HG03097 (cell line): ENCODE results near the gene CAMTA1.

Source experiments
- ATAC-seq: cut with Tn5 transposase; IDR thresholded peaks from one replicate; pipeline ENCODE4 v1.9.1; 2021; ENCODE audit not compliant: unreplicated experiment, low FRiP score

CAMTA1 gene

DNA sequence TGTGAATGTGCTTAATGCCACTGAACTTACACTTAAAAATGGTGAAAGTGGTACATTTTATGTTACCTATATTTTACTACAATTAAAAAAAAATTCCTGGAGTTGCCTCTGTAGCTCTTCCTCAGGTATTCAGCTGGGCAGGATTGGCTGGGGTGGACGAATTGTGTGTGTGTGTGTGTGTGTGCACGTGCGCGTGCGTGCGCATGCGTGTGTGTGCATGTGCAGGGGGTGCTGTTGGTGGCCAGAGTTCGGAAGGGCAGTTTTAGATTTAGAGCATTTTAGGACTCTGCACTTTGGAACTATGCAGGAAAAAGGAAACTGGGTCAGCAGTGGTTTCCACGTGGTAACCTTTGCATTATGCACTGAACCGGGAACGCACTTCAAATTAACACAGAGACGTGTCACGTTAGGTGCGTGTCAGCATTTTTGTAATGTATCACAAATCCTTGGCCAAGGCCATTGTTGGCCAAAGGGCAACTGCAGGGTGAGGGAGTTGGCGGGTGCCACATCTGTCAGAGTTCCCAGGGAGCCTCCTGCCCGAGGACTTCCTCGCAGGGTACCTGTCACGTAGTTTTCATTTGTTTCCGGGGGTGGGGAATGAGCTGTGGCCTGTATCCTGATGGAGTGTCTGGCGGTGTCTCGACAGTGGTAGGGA, 312.8 kb downstream of the CAMTA1 start:
- ATAC-seq, result no peak

DNA sequence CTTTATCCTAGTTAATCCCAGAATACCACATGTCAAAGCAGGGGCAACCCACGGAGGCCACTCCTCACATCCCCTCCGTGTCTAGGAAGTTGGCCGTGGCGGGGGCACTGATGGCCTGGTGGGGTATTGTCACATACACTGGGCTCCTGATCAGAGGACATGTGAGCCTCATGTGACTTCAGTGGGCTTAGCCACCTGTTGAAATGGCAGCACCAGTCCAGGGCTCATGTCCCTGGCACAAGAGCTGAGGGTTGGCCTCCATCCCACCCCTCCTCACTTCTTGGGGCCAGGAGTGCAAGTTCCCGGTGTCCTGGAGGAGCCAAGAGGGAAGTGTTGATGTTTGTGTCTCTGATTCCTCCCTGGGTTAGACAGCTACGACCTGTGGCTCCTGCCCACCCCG, 313.4 kb downstream of the CAMTA1 start:
- no peak for ATAC-seq

DNA sequence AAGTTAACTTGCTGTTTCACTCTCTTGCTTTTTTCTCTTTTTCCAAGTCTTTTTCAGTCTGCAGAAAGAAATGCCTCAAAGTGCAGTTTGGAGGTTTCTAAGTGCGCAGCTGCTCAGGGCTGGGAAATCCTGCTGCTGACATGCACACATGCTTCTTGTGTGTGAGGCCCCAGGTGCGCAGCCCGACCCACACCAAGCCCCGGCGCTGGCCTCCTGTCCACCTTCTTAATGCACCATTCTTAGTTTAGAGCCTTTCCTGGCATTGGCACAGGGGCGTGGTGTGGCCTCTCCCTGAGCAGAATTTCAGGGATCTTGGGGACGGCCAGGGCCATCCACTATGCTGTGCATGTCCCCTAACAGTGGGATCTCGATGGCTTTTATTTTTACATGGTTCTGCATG, 315.2 kb downstream of the CAMTA1 start:
- no peak for ATAC-seq

DNA sequence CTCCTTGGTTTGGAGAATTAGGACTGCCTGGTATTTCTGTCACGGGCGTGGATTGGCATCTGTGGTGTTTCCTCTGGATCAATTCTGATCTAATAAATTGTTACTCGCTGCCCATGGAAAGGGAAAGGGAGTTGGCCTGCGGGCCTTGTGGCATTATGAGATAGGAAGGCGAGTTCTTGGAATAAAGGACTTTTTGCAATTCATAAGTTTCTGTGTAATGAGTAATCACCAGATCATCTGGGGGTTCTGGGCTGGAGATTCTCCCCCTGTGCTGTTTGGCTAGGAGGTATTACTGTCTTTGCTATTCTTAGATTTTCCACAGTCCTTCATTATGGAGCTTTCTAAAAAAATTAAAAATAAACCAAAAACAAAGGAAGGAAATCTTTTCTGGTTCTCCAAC, 315.9 kb downstream of the CAMTA1 start:
- ATAC-seq, result no peak

DNA sequence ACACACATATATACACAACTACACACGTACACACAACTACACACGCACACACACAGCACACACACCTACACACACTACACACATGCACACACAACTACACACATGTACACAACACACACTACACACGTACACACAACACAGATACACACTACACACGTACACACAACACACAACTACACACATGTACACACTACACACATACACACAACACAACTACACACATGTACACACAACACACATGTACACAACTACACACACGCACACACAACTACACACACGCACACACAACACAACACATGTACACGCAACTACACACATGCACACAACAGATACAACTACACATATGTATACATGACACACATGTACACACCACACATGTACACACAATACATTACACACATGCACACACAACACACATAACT, 318.1 kb downstream of the CAMTA1 start:
- no peak for ATAC-seq

DNA sequence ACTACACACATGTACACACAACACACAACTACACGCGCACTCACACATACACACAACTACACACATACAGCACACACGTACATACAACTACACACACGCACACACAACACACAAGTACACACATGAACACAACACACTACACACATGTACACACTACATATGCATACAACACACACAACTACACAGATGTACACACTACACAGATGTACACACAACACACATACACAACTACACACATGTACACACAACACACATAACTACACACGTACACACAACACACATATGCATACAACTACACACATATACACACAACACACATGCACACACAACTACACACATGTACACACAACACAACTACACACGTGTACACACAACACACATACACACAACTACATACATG, 318.6 kb downstream of the CAMTA1 start:
- ATAC-seq, result no peak

DNA sequence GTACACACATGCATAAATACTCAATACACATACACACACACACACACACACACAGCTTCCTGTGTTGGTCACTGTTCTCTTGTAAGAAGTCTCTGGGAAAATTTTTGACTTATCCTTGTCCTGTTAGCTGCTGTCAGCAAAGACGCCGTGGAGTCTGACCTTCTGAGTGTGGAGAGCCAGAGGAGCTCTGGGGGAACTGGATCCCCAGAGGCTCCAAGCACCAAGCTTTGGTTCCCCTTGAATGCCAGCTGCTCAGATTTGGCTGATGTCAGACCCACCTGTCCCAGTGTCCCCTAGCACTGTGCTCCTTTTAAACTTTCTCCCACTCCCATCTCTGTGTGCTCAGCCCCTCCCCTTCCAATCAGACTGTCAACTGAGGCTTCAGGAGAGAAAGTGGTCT, 319.1 kb downstream of the CAMTA1 start:
- ATAC-seq, result no peak

DNA sequence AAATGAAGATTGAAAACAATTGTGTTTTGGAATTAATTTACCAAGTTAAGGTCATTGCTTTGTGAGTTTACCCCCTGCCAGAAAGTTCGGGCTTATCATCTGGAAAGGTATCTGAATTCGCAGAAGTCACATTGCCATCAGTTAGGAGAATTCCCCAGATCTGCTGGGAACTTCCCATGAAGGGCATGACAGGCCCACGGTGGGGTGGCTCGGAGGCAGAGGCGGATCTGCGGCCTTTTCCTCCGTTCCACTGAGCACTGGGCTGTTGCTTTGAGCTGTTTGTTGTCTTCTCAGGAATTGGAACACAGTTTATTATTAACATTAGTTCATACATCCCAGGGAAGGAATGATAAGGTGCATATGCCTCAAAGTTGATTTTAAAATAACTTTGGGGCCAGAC, 320.0 kb downstream of the CAMTA1 start:
- no peak for ATAC-seq

DNA sequence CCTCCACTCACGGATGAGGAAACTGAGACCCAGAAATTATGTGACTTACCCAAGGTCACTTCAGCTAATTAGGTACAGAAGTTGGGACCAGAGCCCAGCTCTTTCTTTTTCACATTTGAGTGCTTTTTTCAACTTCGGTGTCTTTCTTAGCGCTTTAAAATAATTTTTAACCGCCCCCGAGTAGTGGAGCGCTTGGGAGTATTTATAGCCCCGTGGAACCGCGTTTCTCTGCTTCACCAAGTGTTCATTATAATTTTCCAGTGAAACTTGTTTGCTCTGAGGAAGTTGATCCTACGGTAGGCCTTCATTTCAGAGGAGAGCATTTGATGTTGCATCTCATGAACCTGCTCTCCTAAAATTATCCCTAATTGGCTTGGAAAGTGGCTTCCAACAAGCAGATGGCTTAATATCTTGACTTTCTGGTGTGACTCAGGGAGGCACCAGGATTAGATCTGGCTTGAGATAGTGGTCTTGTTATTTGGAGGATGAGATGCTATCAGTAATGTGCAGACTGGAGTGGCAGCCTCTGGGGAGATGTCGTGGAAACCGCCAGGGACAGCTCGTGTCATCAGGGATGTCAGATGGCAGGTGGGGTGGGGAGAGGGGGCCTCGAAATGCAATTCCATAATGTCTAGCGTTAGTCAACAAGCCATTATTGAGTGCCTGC, 321.3 kb downstream of the CAMTA1 start:
- no peak for ATAC-seq

DNA sequence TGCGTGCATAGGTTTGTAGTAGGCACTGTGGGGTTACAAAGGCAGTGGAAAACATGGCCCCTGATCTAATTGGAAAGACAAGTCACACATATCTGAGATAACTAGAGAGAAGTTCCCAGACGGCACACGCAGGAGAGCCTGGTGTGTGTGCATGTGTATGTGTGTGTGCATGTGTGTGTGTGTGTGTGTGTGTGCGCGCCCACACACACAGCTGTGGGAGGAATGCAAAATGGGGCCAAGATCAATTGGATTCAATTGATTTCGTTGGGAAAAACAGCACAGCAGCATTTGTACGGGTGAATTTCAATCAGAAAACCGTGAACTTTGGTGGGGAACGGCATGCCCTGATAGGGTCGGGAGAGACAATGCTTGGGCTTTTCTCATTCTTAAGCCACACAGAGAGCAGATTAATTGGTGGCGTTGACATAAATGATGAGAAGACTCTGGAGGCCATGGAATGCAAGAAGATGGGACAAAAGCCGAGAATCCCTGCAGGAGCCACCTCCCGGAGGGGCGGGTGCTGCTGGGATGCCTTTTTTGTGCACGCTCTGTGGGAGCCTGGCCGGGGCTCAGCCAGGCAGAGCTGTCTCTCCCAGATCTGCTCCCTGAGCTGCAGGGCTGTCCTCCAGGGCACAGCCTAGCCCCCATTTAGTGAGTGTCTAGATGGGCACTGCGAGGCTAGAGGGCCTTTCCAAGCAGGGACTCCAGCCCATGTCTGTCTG, 322.0 kb downstream of the CAMTA1 start:
- no peak for ATAC-seq

DNA sequence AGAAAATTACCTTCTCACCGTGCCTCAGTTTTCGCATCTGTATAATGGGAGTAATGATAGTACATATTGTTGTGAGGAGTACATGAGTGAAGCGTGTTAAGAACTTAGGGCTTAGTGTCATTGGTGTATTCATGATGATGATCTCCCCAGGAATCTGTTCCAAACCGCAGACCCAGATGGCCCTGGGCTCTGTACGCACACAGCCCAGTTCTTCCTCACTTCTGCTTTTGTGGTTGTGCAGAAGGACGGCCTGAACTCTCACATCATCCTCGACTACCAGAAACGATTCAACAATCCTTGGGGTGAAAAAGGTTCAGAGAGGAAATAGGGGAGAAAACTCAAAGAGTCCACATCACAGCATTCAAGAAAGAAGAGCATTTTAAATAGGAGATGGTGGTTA, 323.0 kb downstream of the CAMTA1 start:
- ATAC-seq, result no peak

DNA sequence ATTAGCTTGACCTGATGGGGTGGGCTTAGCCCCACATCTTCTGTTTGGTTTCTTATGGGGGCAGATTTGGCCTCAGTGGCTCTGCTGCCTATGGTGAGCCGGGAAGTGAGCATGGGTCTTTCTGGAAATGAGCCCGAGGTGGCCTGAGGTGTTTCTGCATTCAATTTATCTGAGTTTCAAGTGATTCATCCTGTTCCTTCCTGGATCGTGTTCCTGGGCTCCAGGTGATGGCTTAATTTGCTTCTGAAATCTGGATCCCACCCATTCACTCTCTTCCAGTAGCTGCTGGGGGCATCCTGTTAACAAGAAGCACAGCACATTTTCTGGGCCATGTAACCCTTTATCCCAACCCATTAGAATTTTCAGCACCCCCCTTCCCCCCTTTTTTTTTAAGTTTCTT, 324.6 kb downstream of the CAMTA1 start:
- no peak for ATAC-seq

DNA sequence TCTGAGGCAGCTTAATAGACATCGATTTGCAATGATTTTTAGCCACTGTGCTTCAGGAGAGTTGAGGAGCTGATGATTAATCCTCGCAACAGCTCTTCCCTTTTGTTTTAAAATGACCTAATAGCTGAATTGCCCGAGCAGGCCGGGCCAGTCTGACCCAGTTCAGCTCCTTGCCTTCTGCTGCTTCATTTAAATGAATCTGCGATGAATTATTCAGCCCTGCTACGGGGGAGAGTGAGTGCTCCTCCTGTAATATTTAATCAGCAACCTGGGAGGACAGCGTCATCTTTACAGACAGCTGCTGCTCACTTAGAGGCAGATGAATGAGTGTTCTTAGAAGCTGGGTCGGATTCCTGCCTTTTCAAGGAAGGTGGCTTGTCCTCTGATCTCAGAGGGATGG, 325.1 kb downstream of the CAMTA1 start:
- no peak for ATAC-seq

DNA sequence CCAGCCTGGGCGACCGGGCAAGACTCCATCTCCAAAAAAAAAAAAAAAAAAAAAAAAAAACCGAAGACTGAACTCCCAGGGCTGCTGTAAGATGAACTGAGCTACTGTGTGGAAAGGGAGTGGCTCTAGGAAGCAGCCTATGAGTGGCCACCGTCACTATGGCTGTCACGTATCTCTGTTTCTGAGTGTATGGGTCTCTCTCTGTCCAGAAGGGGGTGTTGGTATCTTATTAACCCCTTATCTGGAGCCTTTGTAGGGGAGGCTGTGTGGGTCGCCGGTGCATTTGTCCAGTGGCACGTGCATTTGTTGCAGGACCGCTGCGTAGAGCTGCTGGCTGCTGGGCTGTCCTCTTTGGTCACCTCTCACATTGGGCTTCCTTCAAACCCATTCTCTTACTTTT, 326.6 kb downstream of the CAMTA1 start:
- ATAC-seq, result no peak

DNA sequence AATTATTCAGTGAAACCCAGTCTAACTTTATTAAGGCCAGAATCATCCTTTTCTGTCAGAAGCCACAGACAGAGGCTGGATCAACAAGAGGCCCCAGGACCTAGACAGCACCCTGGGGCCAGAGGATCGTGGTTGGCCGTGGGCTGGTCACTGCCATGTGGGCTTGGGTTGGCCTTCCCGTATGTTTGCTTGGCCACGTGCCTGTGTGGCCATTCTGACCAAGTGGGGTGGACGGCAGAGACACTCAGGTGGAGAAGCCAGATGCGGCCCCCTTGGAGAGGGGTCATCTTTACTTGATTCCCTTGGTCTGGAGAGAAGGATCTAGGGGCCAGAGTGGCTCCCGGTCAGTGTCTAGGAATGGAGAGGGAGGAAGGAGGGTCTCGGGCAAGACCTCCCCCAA, 327.9 kb downstream of the CAMTA1 start:
- ATAC-seq, result no peak

DNA sequence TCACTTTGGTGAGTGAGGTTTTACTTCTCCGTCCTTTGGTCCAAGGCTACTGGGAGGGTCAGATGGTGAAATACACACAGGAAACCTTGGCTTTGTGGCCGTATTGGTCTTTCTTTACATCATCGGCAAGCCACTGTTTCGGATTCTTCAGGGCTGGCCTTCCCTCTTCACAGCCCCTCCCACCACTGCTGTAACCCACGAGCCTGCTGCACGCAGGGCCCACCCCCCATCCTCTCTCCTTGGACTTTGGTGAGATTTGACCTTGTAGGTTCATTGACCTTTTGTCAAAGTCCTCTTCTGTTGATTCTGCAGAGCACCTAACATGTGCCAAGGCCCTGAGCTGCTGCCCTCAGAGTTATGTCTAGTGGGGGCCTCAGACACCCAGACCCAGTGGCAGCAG, 328.6 kb downstream of the CAMTA1 start:
- no peak for ATAC-seq

DNA sequence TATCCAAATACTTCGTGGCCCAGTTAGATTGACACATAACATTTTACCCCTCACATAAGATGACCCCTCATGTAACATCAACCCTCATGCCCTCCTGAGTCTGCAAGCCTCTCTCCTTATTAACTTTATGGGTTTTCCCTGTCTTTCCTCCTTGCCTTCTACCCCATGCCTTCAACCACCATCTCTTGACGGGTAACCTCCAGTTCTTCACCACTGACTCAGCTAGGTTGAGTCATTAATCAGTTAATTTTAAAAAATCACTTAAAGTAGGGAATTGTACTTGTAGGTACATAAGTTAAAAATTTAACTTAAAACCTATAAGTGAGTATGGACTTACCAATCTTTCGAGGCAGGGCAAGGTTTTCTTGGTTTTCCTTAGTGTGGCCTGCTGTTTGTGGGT, 330.7 kb downstream of the CAMTA1 start:
- no peak for ATAC-seq

DNA sequence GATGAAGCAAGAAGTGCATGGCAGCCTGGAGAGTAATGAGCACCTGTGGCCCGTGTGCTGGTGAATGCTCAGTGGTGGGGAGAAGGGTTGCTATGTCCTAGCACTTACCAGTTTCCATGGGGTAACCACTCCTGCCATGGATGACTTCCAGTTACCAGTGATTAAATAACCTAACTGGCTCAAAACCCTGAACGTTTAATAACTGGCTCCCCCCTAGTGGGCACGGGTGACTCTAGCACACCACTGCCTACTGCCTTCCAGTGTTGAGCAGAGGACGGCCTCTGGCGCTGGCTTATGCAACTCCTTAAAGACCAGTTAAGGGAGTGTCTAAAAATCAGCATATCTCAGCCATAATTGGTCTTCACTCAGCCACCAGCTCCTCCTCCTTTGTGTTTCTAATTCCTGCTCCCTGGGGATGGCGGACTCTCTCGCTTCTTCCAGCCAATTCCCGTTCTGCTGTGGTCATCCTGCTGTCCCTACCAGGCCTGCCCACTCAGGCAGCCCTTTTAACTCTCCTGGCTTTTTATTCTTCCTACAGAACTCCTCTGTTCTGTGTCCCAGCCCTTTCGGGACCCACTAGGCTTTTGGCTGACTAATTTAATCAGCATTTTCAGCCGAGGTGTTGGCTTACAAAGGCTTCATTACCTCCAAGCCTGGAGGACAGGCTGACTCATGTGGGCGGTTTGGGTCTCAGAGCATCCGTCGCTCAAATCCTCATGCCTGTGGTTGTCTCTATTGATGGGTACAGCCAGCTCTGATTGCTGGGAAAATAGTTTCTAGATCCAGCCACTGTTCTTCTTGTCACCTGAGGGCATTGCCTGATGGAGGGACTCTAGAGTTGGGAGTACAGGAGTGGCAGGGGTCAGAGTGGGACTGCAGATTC, 332.4 kb downstream of the CAMTA1 start:
- ATAC-seq, result no peak

DNA sequence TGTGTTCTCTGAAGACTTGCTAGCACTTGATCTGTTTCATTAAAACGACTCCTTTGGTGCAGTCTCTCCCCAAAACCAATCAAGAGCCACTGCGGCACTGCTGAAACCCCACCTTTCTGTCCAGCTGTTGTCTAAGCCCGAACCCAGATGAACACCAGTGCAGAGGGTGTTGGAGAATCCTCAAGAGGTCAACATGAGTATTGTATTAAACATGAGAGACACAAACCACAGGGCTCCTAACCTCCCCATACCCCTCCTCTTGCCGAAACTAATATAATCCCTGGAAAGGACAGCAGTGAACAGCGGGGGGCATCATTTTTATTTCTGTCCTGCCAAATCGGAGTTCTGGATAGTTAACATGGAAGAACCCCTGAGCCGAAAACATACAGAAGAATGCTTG, 333.9 kb downstream of the CAMTA1 start:
- ATAC-seq, result no peak

DNA sequence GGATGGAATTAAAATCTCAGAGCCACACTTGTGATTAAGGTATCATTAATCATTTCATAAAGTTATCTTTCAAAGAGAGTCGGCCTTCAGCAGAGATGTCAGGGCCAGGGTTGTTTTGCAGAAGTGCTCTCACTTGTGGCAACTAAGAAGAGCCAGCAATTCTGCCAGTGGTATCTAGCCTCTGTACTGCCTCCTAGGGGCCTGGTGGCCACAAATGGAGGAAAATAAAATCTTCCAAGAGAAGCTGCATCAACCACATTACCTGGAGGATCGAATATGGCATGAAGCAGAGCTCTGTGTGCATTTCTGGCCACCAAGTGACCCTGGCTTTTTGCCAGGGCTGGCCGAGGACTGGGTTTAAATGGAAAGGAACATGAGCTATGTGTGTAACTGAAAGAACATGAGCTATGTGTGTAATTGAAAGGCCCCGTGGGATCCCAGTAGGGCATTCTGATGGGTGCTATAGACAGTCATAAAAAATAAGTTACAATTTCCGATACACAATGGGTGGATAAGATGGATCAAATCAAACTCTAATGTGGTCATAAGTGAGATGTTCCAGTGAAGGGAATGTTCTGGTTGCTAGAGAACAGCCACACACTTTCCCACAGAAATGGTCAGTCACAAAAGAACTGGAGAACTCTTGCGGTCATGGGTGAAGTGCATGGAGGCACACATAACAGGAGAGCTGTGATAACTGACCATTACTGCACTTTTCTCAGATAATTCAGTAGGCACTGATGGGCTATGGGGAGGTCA, 335.8 kb downstream of the CAMTA1 start:
- ATAC-seq, result no peak
